GM12878 (cell line): ENCODE data around the gene NUP210L. TPM values are rescaled to one million over a fixed set of nuclear protein-coding genes. Genes with fewer than 3 reads are reported as not detected.
A peak's percentile ranks its signal among the peaks of the same experiment; 100 is the strongest.

Experiments used
- BCL11A ChIP-seq: IDR thresholded peaks from 2 replicates; pipeline ENCODE4 v1.6.1; 2011; ENCODE audit warnings: low read depth, low read length
- CBFB ChIP-seq: IDR thresholded peaks from 2 replicates; pipeline ENCODE4 v1.6.1; 2016; ENCODE audit warnings: antibody characterized with exemption, low read depth
- POLR2AphosphoS5 ChIP-seq: IDR thresholded peaks from 2 replicates; pipeline ENCODE4 v1.6.1; 2011; ENCODE audit warnings: mild to moderate bottlenecking, low read length, inconsistent platforms
- SPI1 ChIP-seq: IDR thresholded peaks from 2 replicates; pipeline ENCODE4 v1.6.1; 2011; ENCODE audit warnings: low read depth, mild to moderate bottlenecking, low read length, moderate library complexity, borderline replicate concordance; ENCODE audit not compliant: insufficient read depth
- USF1 ChIP-seq: IDR thresholded peaks from 2 replicates; pipeline ENCODE4 v1.6.1; 2011; ENCODE audit warnings: borderline replicate concordance, low read depth, mild to moderate bottlenecking, moderate library complexity, mixed read lengths, low read length; ENCODE audit not compliant: insufficient read depth; ENCODE audit errors: extremely low read length
- ZNF687 ChIP-seq: fragments of 450-650 bp; IDR thresholded peaks from 2 replicates; pipeline ENCODE4 v1.6.1; 2017; ENCODE audit warnings: mild to moderate bottlenecking, moderate library complexity
- polyA plus RNA-seq, 11 experiments: library from polyadenylated mRNA; depleted of rRNA in 4 of 11; unstranded in 6 of 11; stranded (reverse) in 5 of 11; fragments of >200 nt; fragmentation: Nextera tagmentation in 4 of 11; fragmentation: Illumina TruSeq in 1 of 11; extraction: Ambion mirVana in 4 of 11; extraction: Trizol in 1 of 11; gene quantifications; 1 replicate in 1 of 11; 2 replicates in 10 of 11; pipeline versions ENCODE4 v1.2.1 to v1.2.3, GENCODE V29; 2011 to 2016; ENCODE audit warnings: inconsistent platforms in 2 of 11, missing spikeins in 2 of 11, low read depth in 1 of 11
- total RNA-seq, 4 experiments: library from RNA; depleted of rRNA in 3 of 4; stranded (reverse); fragments of >200 nt in 3 of 4; fragmentation: Illumina TruSeq in 1 of 4; extraction: Trizol in 1 of 4; gene quantifications; 2 replicates each; pipeline versions ENCODE4 v1.2.1 to v1.2.3, GENCODE V29; 2013 to 2021
- TF ChIP-seq, protein P1 (sequence below): fragments of 450-650 bp; IDR thresholded peaks from 2 replicates; pipeline ENCODE4 v1.6.1; 2016; ENCODE audit warnings: mild to moderate bottlenecking
- TF ChIP-seq, protein P2 (sequence below): fragments of 450-650 bp; IDR thresholded peaks from 2 replicates; pipeline ENCODE4 v1.6.1; 2016; ENCODE audit warnings: mild to moderate bottlenecking

The NUP210L gene
- total and polyA plus RNA-seq, 10 of the 15 experiments (the other 5 are each of a cell fraction or from before 2014, with no cell fraction given) = 0.04 to 0.08 (median 0.07) TPM; not detected in 7

- peak; percentile 73 for TF ChIP-seq ZNF687
- TF ChIP-seq, protein P1, sequence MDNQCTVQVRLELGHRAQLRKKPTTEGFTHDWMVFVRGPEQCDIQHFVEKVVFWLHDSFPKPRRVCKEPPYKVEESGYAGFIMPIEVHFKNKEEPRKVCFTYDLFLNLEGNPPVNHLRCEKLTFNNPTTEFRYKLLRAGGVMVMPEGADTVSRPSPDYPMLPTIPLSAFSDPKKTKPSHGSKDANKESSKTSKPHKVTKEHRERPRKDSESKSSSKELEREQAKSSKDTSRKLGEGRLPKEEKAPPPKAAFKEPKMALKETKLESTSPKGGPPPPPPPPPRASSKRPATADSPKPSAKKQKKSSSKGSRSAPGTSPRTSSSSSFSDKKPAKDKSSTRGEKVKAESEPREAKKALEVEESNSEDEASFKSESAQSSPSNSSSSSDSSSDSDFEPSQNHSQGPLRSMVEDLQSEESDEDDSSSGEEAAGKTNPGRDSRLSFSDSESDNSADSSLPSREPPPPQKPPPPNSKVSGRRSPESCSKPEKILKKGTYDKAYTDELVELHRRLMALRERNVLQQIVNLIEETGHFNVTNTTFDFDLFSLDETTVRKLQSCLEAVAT = no peak
- TF ChIP-seq POLR2AphosphoS5 = no peak
- TF ChIP-seq, protein P2, sequence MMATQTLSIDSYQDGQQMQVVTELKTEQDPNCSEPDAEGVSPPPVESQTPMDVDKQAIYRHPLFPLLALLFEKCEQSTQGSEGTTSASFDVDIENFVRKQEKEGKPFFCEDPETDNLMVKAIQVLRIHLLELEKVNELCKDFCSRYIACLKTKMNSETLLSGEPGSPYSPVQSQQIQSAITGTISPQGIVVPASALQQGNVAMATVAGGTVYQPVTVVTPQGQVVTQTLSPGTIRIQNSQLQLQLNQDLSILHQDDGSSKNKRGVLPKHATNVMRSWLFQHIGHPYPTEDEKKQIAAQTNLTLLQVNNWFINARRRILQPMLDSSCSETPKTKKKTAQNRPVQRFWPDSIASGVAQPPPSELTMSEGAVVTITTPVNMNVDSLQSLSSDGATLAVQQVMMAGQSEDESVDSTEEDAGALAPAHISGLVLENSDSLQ = no peak
- peak; percentile 76 for TF ChIP-seq USF1
- no peak for TF ChIP-seq CBFB
- no peak for TF ChIP-seq SPI1
- no peak for TF ChIP-seq BCL11A
Observed at GRCh38 chr1:153962088-153963029, 192.5 kb downstream of the NUP210L start (continued).
